Activated CD8-positive, alpha-beta memory T cell treated with anti-CD3 and anti-CD28 coated beads, Interleukin-2, amount 50 U/mL, for 1 hour (primary cell): ENCODE results near the gene NCKAP5.
"Not testable (repeated sequence)": the region's sequence is repeated elsewhere in the genome, so short reads cannot be mapped to it uniquely, and the experiment has no call there.

Experiments
- DNase-seq: peaks from one replicate; pipeline ENCODE4 v3.0.0-alpha.2; 2020; ENCODE audit errors: extremely low read depth

Gene NCKAP5

GRCh38 chr2:132809962-132810361 lies 758.3 kb downstream of the NCKAP5 start:
- not testable (repeated sequence) for DNase-seq

- no peak for DNase-seq
Measured at GRCh38 chr2:132804051-132804450, 764.2 kb downstream of the NCKAP5 start.

- no peak for DNase-seq
Measured at GRCh38 chr2:132798341-132798740, 769.9 kb downstream of the NCKAP5 start.

- DNase-seq: no peak
Measured at GRCh38 chr2:132797556-132797955, 770.7 kb downstream of the NCKAP5 start.

- no peak for DNase-seq
Measured at GRCh38 chr2:132797071-132797470, 771.2 kb downstream of the NCKAP5 start.

- no peak for DNase-seq
Measured at GRCh38 chr2:132795220-132795619, 773.0 kb downstream of the NCKAP5 start.

GRCh38 chr2:132793532-132793931 lies 774.7 kb downstream of the NCKAP5 start:
- no peak for DNase-seq

GRCh38 chr2:132790207-132790785 lies 778.0 kb downstream of the NCKAP5 start:
- DNase-seq: no peak

- DNase-seq: no peak
Measured at GRCh38 chr2:132789066-132789465, 779.2 kb downstream of the NCKAP5 start.

GRCh38 chr2:132788310-132788838 lies 779.9 kb downstream of the NCKAP5 start:
- no peak for DNase-seq

- DNase-seq: no peak
Measured at GRCh38 chr2:132783883-132784282, 784.4 kb downstream of the NCKAP5 start.

GRCh38 chr2:132782176-132782783 lies 786.0 kb downstream of the NCKAP5 start:
- DNase-seq: no peak

- no peak for DNase-seq
Measured at GRCh38 chr2:132780651-132781050, 787.6 kb downstream of the NCKAP5 start.

- DNase-seq: no peak
Measured at GRCh38 chr2:132779206-132779721, 789.0 kb downstream of the NCKAP5 start.

- DNase-seq: no peak
Measured at GRCh38 chr2:132776287-132776686, 792.0 kb downstream of the NCKAP5 start.

- DNase-seq: no peak
Measured at GRCh38 chr2:132774189-132774588, 794.1 kb downstream of the NCKAP5 start.

GRCh38 chr2:132773331-132773730 lies 794.9 kb downstream of the NCKAP5 start:
- DNase-seq: no peak

- no peak for DNase-seq
Measured at GRCh38 chr2:132772340-132772739, 795.9 kb downstream of the NCKAP5 start.

GRCh38 chr2:132766573-132766972 lies 801.7 kb downstream of the NCKAP5 start:
- no peak for DNase-seq

- no peak for DNase-seq
Measured at GRCh38 chr2:132761437-132761836, 806.8 kb downstream of the NCKAP5 start.

- no peak for DNase-seq
Measured at GRCh38 chr2:132760971-132761370, 807.3 kb downstream of the NCKAP5 start.

- DNase-seq: no peak
Measured at GRCh38 chr2:132760405-132760804, 807.9 kb downstream of the NCKAP5 start.

GRCh38 chr2:132758995-132759394 lies 809.3 kb downstream of the NCKAP5 start:
- no peak for DNase-seq
